Measurements from ENCODE around the gene CST11.

DNA sequence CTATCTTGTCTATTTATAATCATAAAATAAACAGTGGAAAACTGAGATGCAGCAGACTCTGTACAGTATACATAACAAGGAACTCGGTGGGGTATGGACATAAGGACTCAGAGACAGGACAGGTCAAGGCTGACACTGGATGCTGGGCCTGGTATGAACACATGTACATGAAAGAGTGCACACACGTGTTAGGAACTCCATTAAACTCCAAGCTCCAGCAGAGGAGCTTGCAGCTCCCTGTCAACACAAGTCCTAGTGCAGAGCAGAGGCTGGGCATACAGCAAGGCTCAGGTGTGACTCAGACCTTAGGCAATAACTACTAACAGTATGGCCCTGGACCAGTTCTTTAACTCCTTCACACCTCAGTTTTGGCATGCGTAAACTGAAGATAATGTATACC lies 48.5 kb downstream of the CST11 start:
- TF ChIP-seq POLR2AphosphoS5 (IDR thresholded peaks at IDR 0.05) (no peak), POLR2A (IDR thresholded peaks at IDR 0.05) (no peak)

All from gastroesophageal sphincter (tissue), 2 donors.